Measurements from ENCODE around the gene NOL4.
A peak's percentile ranks its signal among the peaks of the same experiment; 100 is the strongest.
"Not testable (repeated sequence)": the region's sequence is repeated elsewhere in the genome, so short reads cannot be mapped to it uniquely, and the experiment has no call there.

NOL4 gene, protein sequence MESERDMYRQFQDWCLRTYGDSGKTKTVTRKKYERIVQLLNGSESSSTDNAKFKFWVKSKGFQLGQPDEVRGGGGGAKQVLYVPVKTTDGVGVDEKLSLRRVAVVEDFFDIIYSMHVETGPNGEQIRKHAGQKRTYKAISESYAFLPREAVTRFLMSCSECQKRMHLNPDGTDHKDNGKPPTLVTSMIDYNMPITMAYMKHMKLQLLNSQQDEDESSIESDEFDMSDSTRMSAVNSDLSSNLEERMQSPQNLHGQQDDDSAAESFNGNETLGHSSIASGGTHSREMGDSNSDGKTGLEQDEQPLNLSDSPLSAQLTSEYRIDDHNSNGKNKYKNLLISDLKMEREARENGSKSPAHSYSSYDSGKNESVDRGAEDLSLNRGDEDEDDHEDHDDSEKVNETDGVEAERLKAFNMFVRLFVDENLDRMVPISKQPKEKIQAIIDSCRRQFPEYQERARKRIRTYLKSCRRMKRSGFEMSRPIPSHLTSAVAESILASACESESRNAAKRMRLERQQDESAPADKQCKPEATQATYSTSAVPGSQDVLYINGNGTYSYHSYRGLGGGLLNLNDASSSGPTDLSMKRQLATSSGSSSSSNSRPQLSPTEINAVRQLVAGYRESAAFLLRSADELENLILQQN

DNA sequence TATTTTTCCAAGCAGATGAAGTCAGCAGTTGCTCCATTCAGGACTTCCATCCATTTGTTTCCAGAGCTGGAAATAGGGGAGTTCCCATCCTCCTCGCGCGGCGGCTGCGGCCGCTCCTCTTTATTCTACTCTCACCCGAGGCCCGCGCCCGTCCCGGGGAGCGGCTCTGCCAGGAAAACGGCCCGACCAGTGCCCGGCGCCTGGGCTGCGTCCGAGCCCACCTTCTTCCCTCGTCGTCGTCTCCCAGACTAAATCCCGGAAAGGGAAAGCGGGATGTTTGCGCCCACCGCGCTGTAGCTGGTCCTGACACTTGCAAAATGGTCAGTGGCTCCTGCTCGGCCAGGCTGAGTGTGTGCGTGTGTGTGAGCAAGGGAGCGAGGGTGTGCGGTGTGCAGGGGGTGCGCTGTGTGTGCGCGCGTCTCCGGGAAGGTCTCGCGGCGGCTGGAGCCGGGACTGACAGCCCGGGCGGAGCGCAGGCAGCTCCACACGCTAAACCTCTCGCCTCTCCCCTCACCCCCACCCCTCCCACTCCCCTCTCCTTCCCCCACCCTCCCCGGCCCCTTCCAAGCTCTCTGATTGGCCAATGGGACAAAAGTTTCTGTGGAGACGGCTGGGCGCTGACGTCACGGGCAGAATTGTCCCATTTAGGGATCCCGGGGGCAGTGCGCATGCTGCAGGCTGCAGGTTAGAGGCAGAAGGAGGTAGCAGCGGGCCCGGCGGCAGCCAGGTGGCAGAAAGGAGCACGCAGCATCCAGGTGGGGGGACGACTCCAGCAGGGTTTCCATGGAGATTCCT is at the start of gene NOL4:
TSS of gene NOL4 (minus strand) at position 491 of the 795 bp plus-strand sequence. CDS start 1,660 bp downstream, outside the sequence.
- peak within 1 kb of the TSS; percentile 52 for H3K4me3 ChIP-seq (ENCODE audit: low read depth, low read length)
- no peak for DNase-seq (ENCODE audit: low read depth)

DNA sequence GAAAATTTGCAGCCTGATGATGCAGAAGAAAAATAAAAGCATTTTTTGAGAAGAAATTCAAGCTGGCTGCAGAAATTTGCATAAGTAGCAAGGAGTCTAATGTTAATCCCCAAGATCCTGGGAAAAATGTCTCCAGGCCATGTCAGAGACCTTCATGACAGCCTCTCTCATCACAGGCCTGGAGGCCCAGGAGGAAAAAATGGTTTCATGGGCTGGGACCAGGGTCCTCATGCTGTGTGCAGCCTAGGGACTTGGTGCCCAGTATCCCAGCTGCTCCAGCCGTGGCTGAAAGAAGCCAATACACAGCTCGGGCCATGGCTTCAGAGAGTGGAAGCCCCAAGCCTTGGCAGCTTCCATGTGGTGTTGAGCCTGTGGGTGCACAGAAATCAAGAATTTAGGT is 41.3 kb upstream of the NOL4 start:
- not testable (repeated sequence) for H3K4me3 ChIP-seq (ENCODE audit: low read depth, low read length); DNase-seq (ENCODE audit: low read depth)

DNA sequence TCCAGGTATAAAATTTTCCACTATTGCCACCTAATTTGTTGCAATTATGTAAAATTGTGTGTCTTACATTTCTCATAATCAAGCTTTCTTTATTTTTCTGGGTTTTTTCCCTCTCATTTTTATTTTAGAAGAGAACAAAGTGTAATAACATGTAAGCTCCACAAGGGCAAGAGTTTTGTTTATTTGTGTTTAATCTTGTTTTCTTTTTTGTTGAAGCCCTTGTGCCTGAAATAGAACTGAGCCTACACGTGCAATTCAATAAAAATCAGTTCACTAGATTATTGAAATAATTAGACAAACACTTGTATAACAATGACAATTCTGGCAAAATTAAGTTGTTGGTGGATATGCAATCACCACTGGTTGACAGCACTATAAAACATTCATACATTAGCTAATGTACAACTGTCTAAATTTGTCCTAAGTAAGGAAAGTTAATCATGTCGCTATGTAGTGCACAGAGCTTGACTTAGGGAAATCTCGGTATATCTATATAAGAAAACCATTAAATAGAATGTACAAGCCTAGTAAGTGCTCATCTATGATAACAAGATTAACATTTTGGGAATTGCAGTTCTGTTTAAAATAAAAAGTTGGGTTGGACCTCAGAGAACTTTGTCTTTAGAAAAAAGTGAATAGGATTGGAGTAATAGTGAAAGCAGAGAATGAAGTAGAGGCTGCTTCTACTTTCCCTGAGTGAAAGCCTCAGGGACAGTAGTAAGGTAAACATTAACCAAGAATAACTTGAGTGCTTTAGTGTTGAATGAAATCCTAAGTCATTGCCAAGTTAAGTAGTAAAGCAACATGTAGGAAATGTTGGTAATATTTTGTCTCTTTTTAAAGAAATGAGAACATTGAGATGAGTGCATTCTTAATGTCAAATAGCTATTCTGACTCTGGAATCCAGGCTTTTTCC is 37.4 kb upstream of the NOL4 start:
- DNase-seq (ENCODE audit: low read depth) = no peak
- H3K4me3 ChIP-seq (ENCODE audit: low read depth, low read length) = no peak overlapping the region

DNA sequence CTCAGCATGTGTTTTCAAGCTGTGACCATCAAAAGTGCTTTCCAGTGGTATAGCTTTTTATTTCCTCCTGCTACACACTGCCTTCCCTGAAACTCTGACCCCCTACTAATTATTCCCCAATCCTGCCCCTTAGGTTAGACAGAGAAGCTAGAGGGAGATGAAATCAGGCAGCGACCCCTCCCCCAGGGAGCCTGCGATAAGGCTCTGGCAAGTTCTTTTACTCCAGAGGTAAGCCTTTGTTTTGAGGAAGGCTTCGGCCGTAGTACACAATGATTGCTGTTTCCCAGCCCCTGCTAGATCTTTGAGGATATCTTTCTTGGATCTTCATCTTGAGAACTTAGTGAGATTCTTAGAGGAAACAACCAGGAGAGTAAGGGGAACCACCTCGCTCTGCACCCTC is 33.5 kb upstream of the NOL4 start:
- no peak overlapping the region for H3K4me3 ChIP-seq (ENCODE audit: low read depth, low read length)

DNA sequence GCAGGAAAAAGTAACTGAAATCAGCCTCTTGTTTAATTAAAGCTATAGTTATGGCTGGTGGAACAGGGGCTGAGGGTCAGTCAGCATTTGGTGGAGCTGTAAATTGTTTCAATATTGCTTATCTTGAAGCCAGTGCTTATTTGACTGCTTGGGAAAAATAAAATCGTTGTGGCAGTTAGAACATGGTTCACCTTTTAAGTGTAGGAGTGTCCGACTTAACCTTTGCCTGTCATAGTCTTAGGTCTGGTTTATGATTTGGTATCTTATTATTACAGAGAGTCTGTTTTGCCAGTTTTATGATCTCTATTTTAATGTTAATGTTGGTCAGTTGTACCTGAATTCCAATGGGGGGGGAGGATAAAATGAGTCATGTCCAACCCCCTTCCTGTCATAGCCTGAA is 27.2 kb upstream of the NOL4 start:
- DNase-seq (ENCODE audit: low read depth) = no peak
- no peak overlapping the region for H3K4me3 ChIP-seq (ENCODE audit: low read depth, low read length)

More for the DNA sequence above, 33.5 kb upstream of the NOL4 start:
- DNase-seq (ENCODE audit: low read depth) = no peak

DNA sequence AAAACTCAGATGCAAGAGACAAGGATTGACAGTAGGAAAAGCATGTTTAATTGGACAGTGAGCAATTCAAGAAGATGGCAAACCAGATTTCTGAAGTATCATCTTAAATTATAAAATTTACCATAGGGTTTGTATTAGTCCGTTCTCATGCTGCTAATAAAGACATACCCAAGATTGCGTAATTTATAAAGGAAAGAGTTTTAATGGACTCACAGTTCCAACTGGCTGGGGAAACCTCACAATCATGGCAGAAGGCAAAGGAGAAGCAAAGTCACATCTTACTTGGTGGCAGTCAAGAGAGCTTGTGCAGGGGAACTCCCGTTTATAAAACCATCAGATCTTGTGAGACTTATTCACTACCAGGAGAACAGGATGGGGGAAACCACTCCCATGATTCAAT is 24.0 kb upstream of the NOL4 start:
- DNase-seq (ENCODE audit: low read depth) = no peak
- no peak overlapping the region for H3K4me3 ChIP-seq (ENCODE audit: low read depth, low read length)

DNA sequence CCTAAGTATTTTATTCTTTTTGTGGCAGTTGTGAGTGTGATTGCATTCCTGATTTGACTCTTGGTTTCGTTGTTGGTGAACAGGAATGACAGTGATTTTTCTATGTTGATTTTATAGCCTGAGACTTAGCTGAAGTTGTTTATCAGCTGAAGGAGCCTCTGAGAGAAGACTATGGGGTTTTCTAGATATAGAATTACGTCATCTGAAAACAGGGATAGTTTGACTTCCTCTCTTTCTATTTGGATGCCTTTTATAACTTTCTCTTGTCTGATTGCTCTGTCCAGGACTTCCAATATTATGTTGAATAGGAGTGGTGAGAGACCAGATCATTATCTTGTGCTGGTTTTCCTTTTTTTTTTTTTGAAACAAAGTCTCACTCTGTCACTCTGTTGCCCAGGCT is 18.0 kb upstream of the NOL4 start:
- no peak overlapping the region for H3K4me3 ChIP-seq (ENCODE audit: low read depth, low read length)
- no peak for DNase-seq (ENCODE audit: low read depth)

DNA sequence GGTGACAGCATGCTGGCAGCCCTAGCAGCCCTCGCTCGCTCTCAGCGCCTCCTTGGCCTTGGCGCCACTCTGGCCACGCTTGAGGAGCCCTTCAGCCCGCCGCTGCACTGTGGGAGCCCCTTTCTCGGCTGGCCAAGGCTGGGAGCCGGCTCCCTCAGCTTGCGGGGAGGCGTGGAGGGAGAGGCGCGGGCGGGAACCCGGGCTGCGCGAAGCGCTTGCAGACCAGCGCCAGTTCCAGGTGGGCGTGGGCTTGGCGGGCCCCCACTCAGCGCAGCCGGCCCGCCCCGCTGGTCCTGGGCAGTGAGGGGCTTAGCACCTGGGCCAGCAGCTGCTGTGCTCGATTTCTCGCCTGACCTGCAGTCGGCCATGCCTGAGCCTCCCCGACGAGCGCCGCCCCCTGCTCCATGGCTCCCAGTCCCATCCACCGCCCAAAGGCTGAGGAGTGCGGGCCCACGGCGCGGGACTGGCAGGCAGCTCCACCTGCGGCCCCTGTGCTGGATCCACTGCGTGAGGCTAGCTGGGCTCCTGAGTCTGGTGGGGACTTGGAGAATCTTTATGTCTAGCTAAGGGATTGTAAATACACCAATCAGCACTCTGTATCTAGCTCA is 9.2 kb upstream of the NOL4 start:
- not testable (repeated sequence) for H3K4me3 ChIP-seq (ENCODE audit: low read depth, low read length)

DNA sequence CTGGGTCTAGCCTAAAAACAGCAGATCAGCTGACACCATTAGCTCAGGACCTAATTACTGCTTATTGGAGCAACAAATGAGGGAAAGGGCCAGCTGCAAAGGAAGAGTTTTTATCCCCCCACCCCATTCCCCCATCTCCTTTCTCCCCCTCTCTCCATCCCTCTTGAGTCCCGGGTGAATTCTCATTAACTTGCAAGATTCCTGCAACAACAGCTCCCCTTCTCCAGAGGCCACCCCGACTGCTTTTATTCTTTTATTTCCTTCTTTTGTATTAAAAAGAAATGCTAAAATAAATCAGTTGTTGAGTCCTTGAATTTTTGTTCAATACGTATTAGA is 473 bp upstream of the NOL4 start:
- peak overlapping the region; percentile 52 for H3K4me3 ChIP-seq (ENCODE audit: low read depth, low read length)
- DNase-seq (ENCODE audit: low read depth) = no peak

More for the DNA sequence above, 9.2 kb upstream of the NOL4 start:
- not testable (repeated sequence) for DNase-seq (ENCODE audit: low read depth)

DNA sequence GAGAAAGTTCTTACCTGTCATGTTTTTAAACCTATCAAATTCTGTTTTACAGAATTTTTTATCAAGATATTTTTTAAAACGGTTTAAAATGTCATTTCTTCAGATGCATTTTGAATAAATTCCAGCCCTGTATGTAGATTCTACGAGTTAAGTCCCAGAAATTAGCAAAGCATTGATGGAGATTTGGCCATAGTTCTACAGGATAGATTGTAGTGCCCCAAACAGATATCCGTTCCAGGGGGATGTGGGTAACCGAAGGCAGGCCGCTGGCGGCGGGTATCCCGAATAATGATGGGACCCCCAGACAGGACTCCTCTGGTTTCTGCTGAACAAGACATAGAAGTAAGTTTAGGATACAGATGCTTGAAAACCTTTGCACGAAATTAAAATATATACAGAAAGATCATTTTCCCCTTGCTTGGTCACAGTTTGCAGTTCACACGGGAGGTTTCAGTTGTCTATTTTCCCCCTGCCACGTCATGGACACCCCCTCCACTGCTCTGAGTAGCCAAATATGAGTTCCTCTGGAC is 755 bp downstream of the NOL4 start:
- DNase-seq (ENCODE audit: low read depth) = no peak
- H3K4me3 ChIP-seq (ENCODE audit: low read depth, low read length) = peak overlapping the region; percentile 52

DNA sequence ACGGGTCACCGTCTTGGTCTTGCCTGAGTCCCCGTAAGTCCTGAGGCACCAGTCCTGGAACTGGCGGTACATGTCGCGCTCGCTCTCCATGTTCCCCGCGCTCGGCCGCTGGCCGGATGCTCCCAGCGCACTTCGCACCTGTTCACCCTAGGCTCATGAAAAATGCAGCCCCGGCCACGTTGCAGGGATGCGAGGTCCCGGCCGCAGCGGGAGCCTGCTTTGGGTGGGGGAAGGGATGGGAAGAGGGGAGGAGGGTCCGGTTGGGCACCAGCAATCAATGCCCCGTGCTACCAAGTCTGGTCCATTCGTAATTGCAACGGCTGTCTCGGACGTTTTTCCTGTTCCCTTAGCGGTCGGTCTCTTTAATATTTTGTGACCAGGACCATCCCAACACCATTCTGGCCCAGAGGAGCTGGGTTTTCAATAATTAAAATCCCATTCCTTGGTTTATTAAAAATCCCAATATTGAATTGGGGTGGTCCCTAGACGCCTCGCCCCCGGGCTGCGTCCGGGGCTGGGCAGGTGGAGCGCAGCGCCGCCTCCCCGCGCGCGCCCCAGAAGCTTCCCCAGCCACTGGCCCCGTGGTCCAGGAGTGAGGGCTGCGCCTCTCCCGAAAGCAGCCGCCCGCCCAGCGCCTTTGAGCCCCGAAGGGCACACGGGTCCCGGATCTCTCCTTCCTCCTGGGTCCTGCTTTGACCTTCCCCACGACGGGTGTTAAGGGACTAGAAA is 1.4 kb downstream of the NOL4 start:
- no peak for DNase-seq (ENCODE audit: low read depth)
- H3K4me3 ChIP-seq (ENCODE audit: low read depth, low read length) = peak overlapping the region; percentile 48

DNA sequence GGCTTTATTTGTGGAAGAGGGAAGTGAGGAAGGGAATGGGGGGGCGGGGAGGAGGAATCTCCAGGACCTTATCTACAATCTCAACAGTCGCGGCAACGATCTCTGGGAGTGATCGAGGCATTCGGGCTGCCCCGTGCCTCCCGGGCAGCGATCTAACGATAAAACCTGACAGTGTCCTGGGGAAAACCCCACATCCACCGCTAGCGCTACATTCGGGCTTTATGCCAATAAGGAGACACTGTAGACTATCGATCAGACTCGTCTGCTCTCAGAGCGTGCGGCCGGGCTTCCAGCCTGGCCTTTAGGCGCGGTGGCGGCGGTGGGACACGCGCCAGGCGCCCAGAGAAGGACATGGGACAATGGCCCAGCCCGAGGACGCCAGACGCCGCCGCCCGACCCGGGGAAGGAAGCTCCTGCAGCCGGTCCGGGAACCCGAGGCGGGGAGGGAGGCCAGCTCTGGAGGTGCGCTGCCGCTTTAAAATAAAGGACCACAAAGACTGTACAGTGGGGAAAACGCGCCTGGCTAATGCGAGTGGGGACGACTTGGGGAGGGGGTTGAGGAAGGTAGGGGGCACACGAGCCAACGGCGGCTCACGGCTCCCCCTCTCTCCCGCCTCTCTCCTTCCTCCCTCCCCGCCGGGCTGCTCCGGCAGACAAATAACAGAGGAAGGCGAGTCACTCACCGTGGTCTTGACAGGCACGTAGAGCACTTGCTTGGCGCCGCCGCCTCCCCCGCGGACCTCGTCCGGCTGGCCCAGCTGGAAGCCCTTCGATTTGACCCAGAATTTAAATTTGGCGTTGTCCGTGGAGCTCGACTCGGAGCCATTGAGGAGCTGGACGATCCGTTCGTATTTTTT is 2.2 kb downstream of the NOL4 start:
- peak overlapping the region; percentile 48 for H3K4me3 ChIP-seq (ENCODE audit: low read depth, low read length)

DNA sequence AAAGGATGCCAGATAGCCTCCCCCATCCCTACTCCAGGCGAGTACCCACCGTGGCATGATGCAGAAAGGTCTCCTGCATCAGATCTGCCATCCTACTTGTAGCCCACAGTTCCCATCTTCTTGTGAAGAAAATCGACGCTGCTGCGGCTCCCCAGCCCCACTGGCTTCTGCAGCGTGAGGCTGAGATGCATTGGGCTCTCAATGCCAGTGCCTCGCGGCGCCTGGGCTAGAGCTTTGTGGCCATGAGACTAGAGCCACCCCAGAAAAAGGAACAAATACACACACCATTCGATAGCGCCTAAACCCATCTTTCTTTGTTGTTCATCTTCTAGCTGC is 2.8 kb downstream of the NOL4 start:
- DNase-seq (ENCODE audit: low read depth) = no peak
- peak overlapping the region; percentile 48 for H3K4me3 ChIP-seq (ENCODE audit: low read depth, low read length)

More for the DNA sequence above, 2.2 kb downstream of the NOL4 start:
- no peak for DNase-seq (ENCODE audit: low read depth)

DNA sequence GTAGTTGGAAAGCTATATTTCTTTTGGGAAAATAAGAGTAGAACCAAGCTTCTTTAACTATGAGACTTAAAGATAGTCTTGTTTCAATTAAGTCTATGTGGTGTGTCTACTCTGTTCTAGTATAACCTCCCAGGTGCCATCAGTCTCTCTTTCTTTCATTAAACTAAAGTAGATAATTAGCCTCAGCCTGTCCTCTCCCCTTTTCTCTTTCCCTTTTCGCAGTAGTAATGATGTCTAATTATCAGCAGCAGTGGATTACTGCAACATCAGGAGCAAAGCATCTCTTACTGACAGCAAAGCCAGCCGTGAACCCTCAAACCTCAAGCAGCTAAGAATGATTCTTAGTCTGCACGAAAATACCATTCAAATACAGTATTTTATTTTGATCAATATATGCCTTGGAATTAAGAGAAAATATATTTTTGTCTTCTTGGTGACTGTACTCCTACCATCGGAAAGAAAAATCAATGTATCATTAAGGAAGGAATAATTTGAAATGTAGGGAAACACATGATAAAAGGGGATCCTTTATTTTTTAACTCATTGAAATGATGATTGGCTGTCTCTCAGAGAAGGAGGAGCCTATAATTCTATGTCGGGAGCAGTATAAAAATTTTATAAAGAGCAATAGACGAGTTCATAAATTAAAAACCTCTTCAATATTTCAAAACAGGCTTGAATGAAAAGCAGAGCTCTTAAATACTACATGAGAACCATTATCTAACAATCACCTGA is 4.5 kb downstream of the NOL4 start:
- DNase-seq (ENCODE audit: low read depth) = no peak
- H3K4me3 ChIP-seq (ENCODE audit: low read depth, low read length) = no peak overlapping the region

DNA sequence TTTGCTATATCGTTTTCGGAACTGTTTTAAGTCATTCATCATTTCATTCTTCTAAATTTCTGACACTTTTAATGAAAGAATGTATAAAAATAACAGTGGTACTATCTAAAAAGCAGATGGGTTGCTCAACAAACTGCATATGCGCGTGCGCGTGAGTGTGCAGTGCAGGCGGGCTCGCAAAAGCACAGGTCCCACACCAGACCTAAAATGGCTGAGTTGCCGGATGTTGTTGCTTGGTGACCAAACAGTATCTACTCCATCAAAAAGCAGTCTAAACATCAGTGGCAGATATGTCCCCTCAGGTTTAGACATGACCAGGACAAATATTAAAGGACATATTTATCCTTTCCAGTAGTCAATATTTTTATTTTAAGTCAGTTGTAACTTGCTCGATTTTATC is 5.1 kb downstream of the NOL4 start:
- DNase-seq (ENCODE audit: low read depth) = no peak
- no peak overlapping the region for H3K4me3 ChIP-seq (ENCODE audit: low read depth, low read length)

DNA sequence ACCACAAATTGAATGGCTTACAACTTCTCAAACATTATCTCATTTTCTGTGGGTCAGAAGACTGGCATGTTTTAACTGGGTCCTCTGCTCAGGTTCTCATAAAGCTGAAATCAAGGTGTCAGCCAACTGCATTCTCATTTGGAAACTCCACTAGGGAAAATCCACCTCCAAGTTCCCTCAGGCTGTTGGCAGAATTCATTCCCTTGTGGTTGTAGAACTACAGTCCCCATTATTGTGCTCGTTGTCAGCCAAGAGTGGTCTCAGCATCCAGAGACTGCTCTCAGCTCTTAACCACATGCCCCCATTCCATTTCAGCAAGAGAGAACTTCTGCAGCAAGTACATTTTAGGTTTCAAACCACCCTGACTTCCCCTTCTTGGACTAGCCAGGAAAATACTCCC is 12.2 kb downstream of the NOL4 start:
- H3K4me3 ChIP-seq (ENCODE audit: low read depth, low read length) = no peak overlapping the region
- no peak for DNase-seq (ENCODE audit: low read depth)

Data from skeletal muscle cell (primary cell).